HG03520 (cell line): ENCODE data around the gene ULK4.
"Not testable (repeated sequence)": the region's sequence is repeated elsewhere in the genome, so short reads cannot be mapped to it uniquely, and the experiment has no call there.

Source experiments
- ATAC-seq: cut with Tn5 transposase; IDR thresholded peaks from one replicate; pipeline ENCODE4 v1.9.1; 2021; ENCODE audit warnings: mild to moderate bottlenecking, moderate library complexity; ENCODE audit not compliant: unreplicated experiment

Gene ULK4

DNA sequence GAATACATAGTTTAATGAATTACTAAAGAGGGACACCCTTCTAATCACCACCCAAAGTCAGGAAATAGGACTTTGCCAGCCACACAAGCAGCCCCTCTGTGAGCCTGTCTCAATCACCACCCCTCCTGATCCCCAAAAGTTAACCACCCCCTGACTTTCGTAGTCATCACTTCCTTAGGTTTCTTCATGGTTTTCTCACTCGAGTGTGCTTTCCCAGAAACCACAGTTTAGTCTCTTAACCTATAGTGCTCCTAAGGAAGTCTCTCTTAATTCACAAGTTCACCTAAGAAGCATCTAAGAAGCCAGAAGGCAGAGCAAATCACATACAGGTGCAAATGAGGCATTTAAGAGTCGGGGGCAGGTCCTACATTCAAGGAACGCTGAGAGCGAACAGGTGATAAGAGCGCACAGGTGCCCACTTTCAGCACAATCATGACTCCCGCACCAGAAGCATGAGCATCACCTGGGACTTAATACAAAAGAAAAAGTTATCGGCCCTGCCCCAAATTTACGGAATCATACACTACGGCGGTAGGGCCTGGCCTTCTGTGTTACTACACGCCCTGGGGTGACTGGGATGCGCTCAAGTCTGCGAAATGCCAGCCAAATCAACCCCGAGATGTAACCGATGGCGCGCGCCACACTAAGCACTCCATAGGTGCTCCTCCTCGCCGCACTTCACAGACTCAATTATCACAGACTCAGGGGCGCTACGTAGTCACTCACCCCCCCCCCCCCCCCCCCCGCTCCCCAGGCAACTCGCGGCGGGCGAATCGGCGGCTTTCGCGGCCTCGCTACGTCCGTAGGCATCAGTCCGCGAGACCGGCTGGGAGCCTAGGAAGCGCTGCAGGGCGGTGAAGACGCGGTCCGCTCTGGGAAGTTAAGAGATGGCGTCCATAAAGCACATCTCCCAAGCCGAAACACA, 815 bp downstream of the ULK4 start:
- peak; percentile 11 for ATAC-seq

DNA sequence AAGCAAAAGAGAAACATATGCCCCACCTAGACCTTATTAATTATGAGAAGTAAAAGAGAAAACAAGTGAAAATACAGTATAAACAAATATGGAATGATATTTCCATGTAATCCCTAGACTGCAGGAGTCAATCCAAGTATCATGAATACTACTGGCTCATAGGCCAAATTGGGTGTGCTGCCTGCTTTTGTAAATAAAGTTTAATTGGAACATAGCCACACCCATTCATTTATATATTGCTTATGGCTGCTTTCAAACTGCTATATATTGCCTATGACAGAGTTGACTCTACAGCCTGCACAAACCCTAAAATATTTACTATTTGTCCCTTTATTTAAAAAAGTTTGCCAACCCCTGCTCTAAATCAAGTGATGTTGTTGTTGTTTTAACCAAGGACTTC, 5.3 kb downstream of the ULK4 start:
- ATAC-seq = no peak

DNA sequence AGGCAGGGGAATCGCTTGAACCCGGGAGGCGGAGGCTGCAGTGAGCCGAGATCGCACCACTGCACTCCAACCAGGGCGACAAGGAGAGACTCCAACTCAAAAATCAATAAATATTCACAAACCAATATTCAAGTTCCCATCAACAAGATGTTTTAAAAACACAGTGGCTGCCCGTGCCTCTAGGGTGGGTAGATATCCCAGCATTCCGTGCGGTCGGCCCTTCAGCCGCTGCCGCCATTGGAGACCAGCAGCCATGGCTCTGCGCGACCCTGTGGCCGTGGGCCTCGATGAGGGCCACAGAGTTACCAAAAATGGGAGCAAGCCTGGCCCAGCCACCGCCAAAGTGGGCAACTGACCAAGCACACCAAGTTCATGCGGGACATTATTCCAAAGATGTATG, 6.7 kb downstream of the ULK4 start:
- ATAC-seq = no peak

DNA sequence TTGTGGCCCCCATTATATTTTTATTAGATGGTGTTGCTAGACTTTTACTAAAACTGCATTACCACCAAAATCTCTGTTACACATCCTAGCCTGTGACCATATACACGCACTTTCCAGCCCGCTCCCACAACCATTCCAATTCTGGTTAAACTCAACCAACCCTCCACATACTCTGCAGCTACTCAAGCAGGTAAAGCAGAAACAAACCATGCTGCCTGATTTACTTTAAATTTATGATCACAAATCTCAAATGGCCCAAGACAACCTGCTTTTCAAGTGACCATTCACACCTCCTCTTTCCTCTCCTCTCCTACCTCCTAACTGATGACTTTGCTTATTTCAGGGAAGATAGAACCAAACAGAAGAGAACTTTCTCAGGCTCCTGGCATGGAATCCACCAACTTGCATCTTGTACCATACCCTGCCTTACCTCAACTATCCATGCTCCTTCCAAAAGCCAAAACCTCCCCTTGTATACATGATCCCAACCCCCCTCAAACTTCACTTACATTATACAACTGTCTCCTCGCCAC, 18.5 kb downstream of the ULK4 start:
- no peak for ATAC-seq

DNA sequence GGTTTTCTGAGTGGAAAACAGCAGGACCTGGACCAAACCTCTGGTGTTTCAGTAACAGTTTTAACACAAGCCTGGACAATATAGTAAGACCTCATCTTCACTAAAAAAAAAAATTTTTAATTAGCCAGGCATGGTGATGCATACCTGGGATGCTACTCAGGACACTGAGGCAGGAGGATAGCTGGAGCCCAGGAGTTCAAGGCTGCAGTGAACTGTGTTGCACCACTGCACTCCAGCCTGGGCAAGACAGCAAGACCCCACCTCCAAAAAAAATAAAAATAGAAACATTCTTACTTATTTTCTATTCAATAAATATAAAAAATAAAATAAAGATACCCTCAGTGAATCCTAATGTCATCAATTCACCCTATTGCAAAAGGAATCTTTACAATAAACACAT, 21.5 kb downstream of the ULK4 start:
- ATAC-seq = no peak

DNA sequence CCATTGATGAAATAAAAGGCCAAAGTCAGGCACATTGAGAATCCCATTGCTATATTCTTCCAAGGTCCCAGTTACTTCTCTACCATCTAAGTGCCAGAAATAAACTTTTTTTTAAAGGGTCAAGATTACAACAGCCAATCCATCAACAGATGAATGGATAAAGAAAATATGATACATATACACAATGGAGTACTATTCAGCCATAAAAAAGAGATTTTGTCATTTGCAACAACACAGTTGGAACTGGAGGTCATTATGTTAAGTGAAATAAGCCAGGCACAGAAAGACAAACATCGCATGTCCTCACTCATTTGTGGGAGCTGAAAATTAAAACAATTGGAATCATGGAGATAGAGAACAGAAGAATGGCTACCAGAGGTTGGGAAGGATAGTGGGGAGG, 25.5 kb downstream of the ULK4 start:
- no peak for ATAC-seq

DNA sequence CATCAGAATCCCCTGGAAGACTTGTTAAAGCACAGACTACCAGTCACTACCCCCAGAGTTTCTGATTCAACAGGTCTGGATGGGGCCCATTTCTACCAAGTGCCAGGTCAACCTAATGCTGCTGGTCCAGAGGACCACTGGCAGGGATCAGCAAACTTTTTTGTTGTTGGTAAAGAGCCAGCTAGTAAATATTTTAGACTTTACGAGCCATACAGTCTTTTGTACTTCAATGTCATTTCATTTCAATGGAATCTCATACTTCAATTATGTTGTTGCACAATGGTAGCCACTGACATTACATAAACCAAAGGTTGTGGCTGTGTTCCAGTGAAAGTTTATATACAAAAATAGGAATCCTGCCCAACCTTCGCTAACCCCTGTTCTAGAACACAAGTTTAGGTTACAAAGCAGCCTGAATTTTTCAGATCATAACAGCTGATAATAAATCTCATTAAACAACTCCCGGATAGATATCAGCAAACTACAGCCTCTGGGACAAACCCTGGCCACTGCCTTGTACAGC, 28.7 kb downstream of the ULK4 start:
- no peak for ATAC-seq

DNA sequence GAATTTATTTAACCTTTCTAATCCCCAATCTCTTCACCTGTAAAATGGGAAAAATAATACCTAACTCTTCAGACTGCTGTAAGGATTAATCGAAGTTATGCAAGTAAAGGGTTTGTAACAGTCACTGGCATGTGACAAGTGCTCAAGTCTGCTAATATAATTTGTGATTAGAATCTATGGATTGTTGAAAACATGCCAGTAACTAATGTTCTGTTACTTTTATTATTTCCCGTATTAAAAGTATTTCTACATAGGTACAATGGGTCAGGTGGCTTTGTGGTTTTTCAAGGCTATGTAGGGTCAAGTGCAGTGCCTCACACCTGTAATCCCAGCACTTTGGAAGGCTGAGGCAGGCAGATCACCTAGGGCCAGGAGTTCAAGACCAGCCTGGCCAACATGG, 29.4 kb downstream of the ULK4 start:
- ATAC-seq = no peak

DNA sequence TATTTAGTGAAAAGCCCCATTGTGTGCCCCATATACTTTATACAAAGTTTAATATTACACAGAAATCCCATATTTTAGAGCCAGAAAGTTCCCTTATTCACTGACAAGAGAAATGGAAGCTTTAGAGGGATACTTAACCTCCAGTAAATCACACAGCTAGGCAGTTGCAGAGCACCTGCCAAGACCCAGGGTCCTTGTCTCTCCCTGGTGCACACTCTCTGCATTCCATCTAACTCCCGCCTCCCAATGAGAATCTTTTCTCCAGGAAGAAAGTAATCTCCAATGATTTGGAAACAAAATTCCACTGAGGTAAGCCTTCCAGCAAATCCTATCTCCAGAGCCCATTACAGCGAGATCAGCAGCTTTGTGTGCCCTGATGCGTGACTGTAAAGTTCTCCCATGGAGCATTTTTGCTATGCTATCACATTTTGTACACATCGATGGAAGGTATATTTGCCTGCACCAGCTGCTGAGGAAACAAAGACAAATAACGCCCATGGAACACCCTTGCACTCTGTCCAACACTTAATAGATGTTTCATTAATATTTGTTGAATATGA, 41.4 kb downstream of the ULK4 start:
- ATAC-seq = no peak

DNA sequence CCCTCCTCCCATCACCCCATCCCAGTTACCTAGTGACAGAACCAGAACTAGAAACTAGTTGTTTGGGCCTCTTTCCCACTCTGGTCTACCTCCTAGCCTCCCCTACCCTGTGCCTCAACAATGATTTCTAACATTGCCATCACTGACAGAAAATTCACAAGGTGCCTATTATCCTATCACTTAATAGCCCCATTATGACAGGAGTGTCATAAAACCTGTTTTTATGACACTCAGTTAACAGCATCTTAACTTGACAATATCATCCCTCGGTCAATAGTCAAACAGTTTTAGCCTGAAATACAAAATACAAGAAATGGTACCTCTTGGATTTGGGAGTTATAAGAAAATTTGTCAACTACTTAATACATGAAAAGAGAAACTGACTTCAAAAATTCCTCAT, 46.5 kb downstream of the ULK4 start:
- ATAC-seq = no peak

DNA sequence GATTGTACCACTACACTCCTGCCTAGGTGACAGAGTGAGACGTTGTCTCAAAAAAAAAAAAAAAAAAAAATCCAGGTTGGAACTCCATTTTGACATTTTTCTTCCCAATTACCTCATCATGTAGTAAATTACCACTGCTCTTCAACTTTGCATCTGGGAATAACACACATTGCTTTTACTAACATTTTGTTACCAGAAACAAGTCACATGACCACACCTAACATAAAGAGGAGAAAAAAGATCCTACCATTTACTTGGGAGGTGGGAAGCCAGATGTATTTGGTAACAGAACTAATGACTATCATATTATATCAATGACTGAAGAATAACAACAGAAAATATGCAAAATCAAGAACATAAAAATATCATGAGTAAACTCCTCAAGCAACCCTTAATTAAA, 49.6 kb downstream of the ULK4 start:
- ATAC-seq = no peak

DNA sequence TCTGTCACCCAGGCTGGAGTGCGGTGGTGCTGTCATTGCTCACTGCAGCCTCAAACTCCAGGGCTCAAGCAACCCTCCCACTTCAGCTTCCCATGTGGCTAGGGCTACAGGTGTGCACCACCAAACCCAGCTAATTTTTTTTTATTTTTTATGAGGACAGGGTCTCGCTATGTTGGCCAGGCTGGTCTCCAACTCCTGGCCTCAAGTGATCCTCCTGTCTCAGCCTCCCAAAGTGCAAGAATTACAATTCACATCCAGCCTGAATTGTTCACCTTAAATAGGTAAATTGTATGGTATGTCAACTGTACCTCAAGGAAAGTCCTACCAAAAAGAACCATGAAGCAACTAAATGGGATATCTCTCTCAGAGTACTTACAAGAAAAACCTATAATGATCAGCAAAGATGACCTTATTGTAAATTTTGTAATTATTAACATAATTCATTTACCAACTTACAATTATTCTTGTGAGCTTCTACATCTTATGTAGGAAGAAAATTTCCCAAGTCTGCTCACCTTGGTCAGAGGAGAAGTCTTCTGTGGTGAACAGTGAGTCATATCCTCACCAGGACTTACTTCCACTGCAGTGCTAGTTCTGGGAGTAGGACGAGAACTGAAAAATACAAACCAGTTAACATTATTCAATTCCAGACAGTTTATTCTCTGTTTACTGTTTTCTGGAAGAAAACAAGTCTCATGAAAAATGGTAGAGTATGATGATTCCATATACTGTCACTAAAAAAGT, 54.4 kb downstream of the ULK4 start:
- no peak for ATAC-seq

DNA sequence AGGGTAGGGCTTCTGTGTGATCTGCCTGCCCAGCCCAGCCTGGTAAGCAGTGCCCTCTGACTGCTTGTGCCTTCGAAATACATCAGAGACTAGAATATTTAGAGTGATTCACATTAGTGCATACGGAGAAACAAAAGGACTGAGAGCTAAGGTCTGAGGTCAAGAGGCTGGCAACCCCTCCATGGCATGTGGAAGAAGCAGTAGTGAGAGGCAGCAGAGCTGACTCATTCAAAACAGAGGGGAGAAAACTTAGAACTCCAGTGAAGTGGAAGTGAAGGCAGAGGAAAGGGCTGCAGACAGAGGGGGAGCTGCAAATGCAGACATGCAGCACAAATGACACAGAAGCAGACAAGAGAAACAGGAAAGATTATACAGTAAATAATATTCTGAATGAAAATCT, 61.6 kb downstream of the ULK4 start:
- no peak for ATAC-seq

DNA sequence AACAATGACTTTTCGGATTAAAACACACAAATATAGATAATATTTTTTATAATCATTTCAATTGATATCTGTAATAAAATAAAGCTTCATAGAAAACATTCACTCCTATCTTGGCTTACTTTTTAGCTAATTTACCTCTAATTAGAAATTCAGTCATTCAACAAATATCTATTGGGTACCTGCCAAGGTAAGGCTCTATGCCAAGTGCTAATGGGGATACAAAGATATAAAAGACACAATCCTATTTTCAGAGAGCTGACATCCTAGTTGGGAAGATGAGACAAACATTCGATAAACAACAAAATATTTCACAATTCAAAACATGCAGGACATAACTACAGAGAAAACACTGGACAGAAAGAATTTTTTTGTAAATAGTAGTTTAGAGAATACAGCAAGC, 63.3 kb downstream of the ULK4 start:
- ATAC-seq = no peak

DNA sequence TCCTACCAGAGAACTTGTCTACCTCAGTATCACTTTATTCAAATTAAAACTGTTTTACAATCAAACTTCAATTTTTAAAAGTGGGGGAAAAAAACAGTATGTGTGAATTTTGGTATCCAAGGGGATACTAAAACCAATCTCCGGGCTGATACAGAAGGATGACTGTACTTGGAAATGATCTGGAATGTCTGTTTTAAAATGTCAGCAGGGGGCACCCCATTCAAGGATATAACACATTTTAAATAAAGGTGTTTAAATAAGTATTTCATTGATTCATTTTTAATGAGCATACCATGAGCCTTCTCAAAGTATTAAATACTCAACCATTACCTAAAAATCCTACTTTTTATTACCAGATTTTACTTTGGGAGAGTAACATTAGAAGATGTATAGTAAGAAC, 67.9 kb downstream of the ULK4 start:
- no peak for ATAC-seq

DNA sequence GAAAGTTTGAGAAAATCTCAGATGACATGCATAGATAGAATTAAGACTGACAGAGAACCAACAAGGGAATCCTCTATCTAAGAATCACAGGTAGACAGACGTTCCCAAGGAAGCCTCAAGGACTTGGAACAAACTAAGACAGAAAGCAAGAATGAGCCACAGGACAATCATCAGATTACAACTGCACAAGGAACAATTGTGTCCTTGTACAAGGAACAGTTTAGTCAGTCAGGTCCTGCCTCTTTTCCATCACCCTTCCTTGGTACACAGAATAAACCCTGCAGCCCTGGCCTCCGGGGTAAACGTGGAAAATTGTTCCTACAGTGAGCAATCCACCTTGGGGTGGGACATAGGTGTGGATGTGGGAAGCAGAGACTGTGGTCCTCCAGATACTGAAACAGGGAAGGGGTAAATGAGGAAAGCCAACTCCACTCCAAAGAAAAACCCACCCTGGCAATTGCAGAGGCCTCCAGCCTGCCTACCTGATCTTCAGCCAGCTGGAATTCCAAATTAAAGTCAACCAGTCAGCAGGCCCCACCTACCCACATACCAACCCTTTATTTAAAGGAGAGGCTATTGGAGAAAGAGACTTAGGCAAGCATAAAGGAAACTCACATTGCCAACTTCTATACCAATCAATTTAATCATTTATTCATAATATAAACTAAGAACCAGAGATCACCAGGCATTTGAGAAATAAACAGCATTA, 73.4 kb downstream of the ULK4 start:
- no peak for ATAC-seq

DNA sequence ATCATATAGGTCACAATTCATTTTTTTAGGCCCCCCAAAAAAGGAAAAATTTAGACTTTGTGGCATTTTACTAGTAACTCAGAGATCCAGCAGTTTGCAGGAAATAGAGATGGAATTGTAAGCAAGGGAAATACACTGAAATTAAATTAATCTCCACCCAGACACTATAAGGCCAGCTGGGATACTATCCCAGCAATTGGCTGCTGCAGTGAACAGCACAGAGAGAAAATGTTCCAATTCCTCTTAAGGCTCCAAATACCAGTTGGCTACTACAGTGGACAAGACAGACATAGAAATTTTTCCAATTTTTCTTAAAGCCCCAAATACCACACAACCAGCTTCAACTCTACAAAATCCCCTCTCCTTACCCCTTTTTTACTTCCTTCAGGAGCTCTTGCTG, 78.9 kb downstream of the ULK4 start:
- no peak for ATAC-seq

DNA sequence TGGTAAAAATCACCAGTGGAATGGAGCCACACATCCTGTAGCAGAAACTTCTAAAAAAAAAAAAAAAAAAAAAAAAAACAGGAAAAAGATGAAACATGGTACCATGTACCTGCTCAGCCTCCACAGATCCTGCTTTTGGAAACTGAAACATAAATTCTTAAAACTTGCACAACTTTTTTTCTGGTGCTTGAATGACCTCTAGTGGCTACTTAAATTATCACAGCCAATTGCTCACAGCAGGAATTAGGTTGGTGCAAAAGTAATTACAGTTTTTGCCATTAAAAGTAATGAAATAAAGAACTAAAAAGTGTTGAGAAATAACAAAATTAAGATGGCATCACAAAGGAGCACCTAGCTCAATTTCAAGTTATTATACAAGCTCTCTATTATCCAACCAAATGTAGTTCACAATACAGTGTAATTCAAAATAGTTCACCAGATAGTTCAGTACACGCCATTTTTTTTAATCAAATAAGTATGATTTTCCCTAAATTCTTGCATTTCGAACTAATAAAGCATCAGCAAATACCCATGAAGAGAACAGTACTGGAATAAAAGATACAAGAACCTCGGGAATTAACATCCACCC, 80.6 kb downstream of the ULK4 start:
- no peak for ATAC-seq

DNA sequence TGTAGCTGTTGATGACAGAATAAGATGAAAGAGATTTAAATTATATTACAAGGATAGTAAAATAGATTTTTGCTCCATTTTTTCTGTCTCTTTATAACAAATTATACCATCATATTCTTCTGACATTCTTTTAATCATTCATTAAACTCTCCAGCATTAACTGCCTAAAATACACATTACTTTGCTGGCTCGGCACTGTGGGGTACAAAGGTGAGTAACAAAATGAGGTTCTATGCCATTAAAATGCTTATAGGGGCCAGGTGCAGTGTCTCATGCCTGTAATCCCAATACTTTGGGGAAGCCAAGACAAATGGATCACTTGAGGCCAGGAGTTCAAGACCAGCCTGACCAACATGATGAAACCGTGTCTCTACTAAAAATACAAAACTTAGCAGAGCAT, 81.5 kb downstream of the ULK4 start:
- no peak for ATAC-seq

DNA sequence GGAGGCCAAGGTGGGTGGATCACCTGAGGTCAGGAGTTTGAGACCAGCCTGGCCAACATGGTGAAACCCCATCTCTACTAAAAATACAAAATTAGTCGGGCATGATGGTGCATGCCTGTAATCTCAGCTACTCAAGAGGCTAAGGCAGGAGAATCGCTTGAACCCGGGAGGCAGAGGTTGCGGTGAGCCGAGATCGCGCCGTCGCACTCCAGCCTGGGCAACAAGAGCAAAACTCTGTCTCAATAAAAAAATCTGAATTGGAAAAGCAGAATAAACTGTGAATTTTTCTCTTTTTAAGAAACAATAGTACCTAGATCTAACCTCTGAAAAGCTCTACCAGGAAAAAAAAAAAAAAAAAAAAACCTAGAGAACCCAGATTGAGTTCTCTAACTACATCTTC, 84.2 kb downstream of the ULK4 start:
- ATAC-seq = not testable (repeated sequence)
